ENCODE results near the gene SH3PXD2B. TPM values are rescaled to one million over a fixed set of nuclear protein-coding genes. Genes with fewer than 3 reads are reported as not detected.

Gene SH3PXD2B
- total RNA-seq, 1 donor = 46.7 TPM

DNA sequence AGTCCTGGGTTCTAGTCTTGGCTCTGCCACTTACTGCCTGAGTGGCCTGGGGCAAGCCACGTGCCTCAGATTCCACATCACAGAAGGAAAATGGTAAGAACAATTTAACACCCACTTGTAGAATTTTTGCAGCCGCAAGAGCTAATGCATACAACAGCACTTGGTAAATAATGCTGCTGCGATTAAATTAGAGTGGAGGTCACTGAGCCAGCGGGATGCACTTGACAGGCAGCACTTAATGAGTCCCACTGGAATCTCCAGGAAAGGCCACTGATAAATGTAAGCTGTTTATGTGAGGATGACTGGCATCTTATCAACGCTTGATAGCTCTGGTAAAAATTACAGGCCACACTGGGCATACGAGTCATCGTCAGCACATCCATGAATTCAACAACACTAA lies 111.4 kb downstream of the SH3PXD2B start:
- DNase-seq (ENCODE audit: low read depth) = no peak
- TF ChIP-seq, protein P1, sequence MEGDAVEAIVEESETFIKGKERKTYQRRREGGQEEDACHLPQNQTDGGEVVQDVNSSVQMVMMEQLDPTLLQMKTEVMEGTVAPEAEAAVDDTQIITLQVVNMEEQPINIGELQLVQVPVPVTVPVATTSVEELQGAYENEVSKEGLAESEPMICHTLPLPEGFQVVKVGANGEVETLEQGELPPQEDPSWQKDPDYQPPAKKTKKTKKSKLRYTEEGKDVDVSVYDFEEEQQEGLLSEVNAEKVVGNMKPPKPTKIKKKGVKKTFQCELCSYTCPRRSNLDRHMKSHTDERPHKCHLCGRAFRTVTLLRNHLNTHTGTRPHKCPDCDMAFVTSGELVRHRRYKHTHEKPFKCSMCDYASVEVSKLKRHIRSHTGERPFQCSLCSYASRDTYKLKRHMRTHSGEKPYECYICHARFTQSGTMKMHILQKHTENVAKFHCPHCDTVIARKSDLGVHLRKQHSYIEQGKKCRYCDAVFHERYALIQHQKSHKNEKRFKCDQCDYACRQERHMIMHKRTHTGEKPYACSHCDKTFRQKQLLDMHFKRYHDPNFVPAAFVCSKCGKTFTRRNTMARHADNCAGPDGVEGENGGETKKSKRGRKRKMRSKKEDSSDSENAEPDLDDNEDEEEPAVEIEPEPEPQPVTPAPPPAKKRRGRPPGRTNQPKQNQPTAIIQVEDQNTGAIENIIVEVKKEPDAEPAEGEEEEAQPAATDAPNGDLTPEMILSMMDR (IDR thresholded peaks at IDR 0.05; ENCODE audit: insufficient read depth, low read length) = no peak
- no peak overlapping the region for H3K4me3 ChIP-seq (ENCODE audit: low read depth, low read length)

DNA sequence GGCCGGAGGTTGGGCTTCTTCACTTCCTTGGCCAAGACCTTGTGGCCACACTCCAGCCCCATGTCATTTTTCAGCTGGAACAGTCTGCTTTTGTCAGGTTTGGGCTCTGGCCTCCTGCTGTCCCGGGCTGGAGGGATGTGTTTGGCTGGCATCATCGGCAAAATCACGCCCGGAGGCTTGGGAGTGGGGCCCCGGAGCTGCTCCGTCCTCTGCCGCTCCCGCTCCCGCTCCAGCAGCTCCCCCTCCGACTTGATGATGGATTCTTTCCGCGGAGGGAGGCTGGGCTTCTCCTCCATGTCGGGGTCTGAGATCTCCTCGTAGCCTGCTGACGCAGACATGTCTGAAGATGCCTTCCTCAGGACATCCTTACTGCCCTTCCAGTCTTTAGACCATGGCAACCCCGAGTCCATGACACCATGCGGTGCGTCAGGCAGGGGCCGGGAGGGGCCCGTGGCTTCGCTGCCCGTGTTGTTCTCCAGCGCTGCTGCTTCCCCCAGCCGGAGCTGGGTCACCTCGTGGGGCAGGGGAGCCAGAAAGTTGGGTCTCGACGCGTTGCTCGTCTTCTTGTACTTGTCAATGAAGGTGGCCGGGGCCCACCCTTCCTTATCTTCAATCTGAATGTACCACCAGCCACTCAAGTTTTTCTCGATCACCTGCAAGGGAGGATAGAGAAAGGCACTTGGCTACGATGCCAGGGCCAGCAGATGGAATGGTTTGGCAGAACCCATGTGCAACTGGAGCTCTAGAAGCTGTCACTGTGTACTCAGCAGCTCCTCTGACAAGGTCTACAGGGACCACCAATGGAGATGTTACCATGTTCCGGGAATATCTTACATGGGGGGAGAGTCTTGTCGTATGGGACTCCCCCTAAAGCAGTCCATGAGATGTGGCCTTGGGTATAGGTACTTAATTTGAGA lies 114.8 kb downstream of the SH3PXD2B start:
- no peak for DNase-seq (ENCODE audit: low read depth)
- no peak overlapping the region for H3K4me3 ChIP-seq (ENCODE audit: low read depth, low read length)
- TF ChIP-seq, protein P1 (IDR thresholded peaks at IDR 0.05; ENCODE audit: insufficient read depth, low read length) = no peak

DNA sequence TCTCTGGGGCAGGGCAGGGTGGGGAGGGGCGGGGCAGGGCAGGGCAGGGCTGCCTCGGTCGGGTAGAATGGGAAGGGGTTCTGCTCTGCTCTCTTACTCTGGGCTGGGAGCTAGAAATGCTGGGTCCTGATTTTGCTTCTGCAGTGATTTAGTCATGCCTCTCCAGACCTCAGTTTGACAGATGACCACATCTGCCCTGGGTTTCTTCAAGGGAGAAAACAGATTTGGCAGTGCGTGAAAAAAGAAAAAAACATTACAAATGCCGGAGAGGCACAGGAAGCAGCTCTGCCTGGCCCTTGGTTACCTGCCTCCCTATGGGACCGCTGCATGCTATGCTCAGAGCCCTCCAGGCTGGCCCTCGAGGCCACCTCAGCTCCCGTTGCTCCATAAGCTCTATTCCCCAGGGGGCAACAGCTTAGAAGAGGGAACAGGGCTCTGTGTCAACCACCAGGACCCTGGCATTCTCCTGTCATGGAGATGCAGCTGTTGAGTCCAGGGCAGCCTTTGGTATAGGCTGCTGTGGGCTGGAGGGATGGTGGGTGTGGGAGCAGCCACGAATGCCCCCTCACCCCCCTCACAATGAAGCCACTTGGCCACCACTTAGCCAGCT lies 117.5 kb downstream of the SH3PXD2B start:
- no peak for DNase-seq (ENCODE audit: low read depth)
- TF ChIP-seq, protein P1 (IDR thresholded peaks at IDR 0.05; ENCODE audit: insufficient read depth, low read length) = no peak
- H3K4me3 ChIP-seq (ENCODE audit: low read depth, low read length) = no peak overlapping the region

DNA sequence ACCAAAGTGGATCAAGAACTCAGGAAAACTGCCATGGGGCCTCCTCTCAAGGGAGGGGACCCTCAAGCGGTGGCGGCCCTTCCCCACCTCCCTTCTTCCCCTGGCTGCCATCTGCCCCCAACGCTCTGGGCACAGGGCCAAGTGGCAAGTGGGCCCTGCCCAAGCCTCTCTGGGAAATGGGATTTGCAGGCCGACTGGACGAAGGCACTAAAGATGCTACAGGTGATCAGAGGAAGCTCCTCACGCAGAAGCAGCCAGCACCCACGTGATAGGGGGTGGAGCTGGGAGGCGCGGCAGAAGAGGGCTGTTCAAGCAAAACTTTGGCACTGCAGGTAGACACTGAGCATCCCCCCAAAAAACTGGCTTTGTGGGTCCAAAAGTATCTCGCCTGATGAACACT lies 118.1 kb downstream of the SH3PXD2B start:
- no peak for DNase-seq (ENCODE audit: low read depth)
- no peak overlapping the region for H3K4me3 ChIP-seq (ENCODE audit: low read depth, low read length)
- TF ChIP-seq, protein P1 (IDR thresholded peaks at IDR 0.05; ENCODE audit: insufficient read depth, low read length) = no peak

DNA sequence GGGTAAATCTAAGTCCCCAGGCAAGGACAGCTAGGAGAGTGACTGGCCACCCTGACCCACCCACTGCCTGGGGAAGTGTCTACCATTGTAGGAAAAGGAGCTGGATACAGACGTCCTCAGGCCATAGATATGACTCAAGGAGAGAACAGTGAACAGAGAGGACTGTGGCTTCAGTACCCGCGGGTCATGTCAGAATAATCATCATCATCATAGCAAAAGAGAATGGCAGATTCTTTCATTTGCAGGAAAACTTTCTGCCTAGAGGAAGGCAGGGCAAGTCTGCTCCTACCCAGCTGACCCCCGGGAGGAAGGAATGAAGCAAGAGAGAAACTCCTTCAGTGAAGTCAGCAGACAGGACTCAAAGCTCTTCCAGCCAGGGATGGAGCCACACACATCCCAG lies 118.6 kb downstream of the SH3PXD2B start:
- TF ChIP-seq, protein P1 (IDR thresholded peaks at IDR 0.05; ENCODE audit: insufficient read depth, low read length) = no peak
- no peak for DNase-seq (ENCODE audit: low read depth)

DNA sequence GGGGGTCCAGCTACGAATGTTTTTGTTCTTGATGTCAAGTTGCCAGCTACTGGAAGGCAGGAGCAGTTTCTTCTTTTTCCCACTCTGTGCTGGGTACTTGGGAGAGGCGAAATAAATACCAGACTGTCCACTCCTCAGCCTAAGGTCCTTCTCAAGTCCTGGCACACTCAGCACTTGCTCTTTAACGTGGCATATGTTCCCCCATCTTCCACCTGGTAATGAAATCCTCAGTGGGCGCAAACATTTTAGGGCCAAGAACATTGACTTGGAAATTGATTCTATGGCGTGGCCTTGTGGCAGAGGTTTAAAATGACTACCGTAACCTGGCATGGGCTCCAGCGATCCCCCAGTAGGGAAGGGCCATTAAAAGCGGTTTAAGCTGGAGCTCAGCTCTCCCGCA lies 119.7 kb downstream of the SH3PXD2B start:
- TF ChIP-seq, protein P1 (IDR thresholded peaks at IDR 0.05; ENCODE audit: insufficient read depth, low read length) = no peak
- no peak overlapping the region for H3K4me3 ChIP-seq (ENCODE audit: low read depth, low read length)

More for the DNA sequence above, 118.6 kb downstream of the SH3PXD2B start:
- H3K4me3 ChIP-seq (ENCODE audit: low read depth, low read length) = no peak overlapping the region

More for the DNA sequence above, 119.7 kb downstream of the SH3PXD2B start:
- no peak for DNase-seq (ENCODE audit: low read depth)
